AG08395 (cell line): Measurements from ENCODE around the gene CDK15.
"Not testable (repeated sequence)": the region's sequence is repeated elsewhere in the genome, so short reads cannot be mapped to it uniquely, and the experiment has no call there.

ENCODE experiments used
- DNase-seq: peaks from one replicate; pipeline ENCODE4 v3.0.0; 2012; ENCODE audit warnings: mixed read lengths, low spot score

The CDK15 gene

GRCh38 chr2:201806442-201807170 lies at the start of gene CDK15:
CDK15 (plus strand) TSS chr2:201806537; CDS start chr2:201806665, 128 bp downstream.
- DNase-seq = peak; percentile 36

- DNase-seq = no peak
Observed at GRCh38 chr2:201758234-201758633, 48.1 kb upstream of the CDK15 start.

GRCh38 chr2:201758873-201759272 lies 47.5 kb upstream of the CDK15 start:
- no peak for DNase-seq

GRCh38 chr2:201759567-201759966 lies 46.8 kb upstream of the CDK15 start:
- no peak for DNase-seq

- DNase-seq = no peak
Observed at GRCh38 chr2:201761101-201761500, 45.2 kb upstream of the CDK15 start.

GRCh38 chr2:201764469-201764868 lies 41.9 kb upstream of the CDK15 start:
- DNase-seq = not testable (repeated sequence)

- no peak for DNase-seq
Observed at GRCh38 chr2:201765799-201766198, 40.5 kb upstream of the CDK15 start.

- DNase-seq = peak; percentile 60
Observed at GRCh38 chr2:201768918-201769317, 37.4 kb upstream of the CDK15 start.

- DNase-seq = peak; percentile 5
Observed at GRCh38 chr2:201769666-201770373, 36.5 kb upstream of the CDK15 start.

GRCh38 chr2:201773990-201774389 lies 32.3 kb upstream of the CDK15 start:
- no peak for DNase-seq

GRCh38 chr2:201774546-201774945 lies 31.8 kb upstream of the CDK15 start:
- DNase-seq = no peak

GRCh38 chr2:201775326-201775725 lies 31.0 kb upstream of the CDK15 start:
- DNase-seq = no peak

GRCh38 chr2:201777043-201777442 lies 29.3 kb upstream of the CDK15 start:
- DNase-seq = peak; percentile 4

- DNase-seq = no peak
Observed at GRCh38 chr2:201777869-201778268, 28.5 kb upstream of the CDK15 start.

GRCh38 chr2:201779901-201780673 lies 26.2 kb upstream of the CDK15 start:
- DNase-seq = no peak

- peak; percentile 96 for DNase-seq
Observed at GRCh38 chr2:201780674-201781493, 25.5 kb upstream of the CDK15 start, which contains the start of gene ALS2. ALS2 (minus strand) TSS chr2:201780933; CDS start chr2:201768885, 12,048 bp downstream.

GRCh38 chr2:201781557-201782051 lies 24.7 kb upstream of the CDK15 start:
- DNase-seq = peak; percentile 10

GRCh38 chr2:201784563-201784962 lies 21.8 kb upstream of the CDK15 start:
- DNase-seq = no peak

GRCh38 chr2:201785135-201785534 lies 21.2 kb upstream of the CDK15 start:
- no peak for DNase-seq

GRCh38 chr2:201786471-201786870 lies 19.9 kb upstream of the CDK15 start:
- DNase-seq = peak; percentile 26

- DNase-seq = no peak
Observed at GRCh38 chr2:201788371-201788770, 18.0 kb upstream of the CDK15 start.

GRCh38 chr2:201789395-201789794 lies 16.9 kb upstream of the CDK15 start:
- no peak for DNase-seq
